Breast epithelium (tissue), 3 donors: ENCODE measurements around the gene ARHGAP26.

Source experiments
- CTCF ChIP-seq, 3 donors: fragments of 450-650 bp; IDR thresholded peaks; one replicate each; pipeline ENCODE4 v1.5.1; 2016 to 2017; ENCODE audit warnings: antibody characterized with exemption in 3 of 3, mild to moderate bottlenecking in 3 of 3, moderate library complexity in 3 of 3
- POLR2A ChIP-seq: fragments of 450-650 bp; IDR thresholded peaks from one replicate; pipeline ENCODE4 v1.6.1; 2016; ENCODE audit warnings: antibody characterized with exemption, mild to moderate bottlenecking, moderate library complexity
- POLR2AphosphoS5 ChIP-seq, 3 donors: sonication (generic); formaldehyde crosslinking; IDR thresholded peaks; one replicate each; pipeline ENCODE4 v1.6.1; 2017; ENCODE audit warnings: antibody characterized with exemption in 3 of 3

DNA sequence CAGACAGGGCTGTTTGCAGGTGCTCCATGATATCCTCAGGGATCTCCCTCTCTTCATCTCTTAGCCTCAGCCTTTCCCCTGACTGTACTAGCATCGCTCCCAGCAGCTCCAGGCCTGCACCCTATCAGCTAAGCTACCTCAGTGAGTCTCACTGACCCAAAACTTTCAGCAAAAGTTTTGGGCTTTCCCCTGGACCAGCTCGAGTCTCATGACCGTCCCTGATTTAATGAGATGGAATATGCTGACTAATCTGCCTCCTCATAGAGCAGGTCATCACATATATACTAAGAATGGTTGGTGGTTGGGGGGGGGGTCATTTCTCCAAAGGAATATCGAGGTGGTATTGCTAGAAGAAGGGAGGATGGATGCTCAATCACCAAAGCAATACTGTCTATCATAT, 481.8 kb downstream of the ARHGAP26 start:
- TF ChIP-seq POLR2AphosphoS5 (IDR thresholded peaks at IDR 0.05) (no peak), POLR2A (no peak), CTCF (IDR thresholded peaks at IDR 0.05) (no peak)
